DOHH2 (cell line): ENCODE data around the gene CD3E.

Source experiments
- EZH2phosphoT487 ChIP-seq: fragments of 200-600 bp; sonication (generic); IDR thresholded peaks from 2 replicates; pipeline ENCODE4 v1.6.1; 2017; ENCODE audit warnings: borderline replicate concordance, mild to moderate bottlenecking, antibody characterized with exemption, low read length, moderate library complexity, mixed read lengths
- TF ChIP-seq, protein P1 (sequence below): fragments of 200-600 bp; sonication (generic); IDR thresholded peaks from one replicate; pipeline ENCODE4 v1.5.1; 2014; ENCODE audit warnings: antibody characterized with exemption, mild to moderate bottlenecking, low read depth, low read length; ENCODE audit not compliant: poor library complexity, severe bottlenecking

DNA sequence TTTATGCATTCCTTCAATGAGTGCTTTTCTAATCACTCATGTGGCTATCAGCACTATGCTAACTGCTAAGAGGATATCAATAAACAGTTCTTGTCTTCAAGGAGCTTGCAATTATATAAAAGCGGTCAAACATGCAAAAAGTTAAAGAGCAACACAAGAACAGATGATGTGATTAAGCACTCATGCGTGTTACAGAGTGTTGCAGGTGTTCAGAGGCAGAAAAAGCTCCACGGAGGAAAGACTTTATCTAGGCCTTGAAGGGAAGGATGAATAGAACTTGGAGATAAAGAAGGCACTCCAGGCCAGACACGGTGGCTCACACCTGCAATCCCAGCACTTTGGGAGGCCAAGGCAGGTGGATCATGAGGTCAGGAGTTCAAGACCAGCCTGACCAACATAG, 13.6 kb downstream of the CD3E start:
- TF ChIP-seq, protein P1, sequence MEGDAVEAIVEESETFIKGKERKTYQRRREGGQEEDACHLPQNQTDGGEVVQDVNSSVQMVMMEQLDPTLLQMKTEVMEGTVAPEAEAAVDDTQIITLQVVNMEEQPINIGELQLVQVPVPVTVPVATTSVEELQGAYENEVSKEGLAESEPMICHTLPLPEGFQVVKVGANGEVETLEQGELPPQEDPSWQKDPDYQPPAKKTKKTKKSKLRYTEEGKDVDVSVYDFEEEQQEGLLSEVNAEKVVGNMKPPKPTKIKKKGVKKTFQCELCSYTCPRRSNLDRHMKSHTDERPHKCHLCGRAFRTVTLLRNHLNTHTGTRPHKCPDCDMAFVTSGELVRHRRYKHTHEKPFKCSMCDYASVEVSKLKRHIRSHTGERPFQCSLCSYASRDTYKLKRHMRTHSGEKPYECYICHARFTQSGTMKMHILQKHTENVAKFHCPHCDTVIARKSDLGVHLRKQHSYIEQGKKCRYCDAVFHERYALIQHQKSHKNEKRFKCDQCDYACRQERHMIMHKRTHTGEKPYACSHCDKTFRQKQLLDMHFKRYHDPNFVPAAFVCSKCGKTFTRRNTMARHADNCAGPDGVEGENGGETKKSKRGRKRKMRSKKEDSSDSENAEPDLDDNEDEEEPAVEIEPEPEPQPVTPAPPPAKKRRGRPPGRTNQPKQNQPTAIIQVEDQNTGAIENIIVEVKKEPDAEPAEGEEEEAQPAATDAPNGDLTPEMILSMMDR = no peak
- no peak for TF ChIP-seq EZH2phosphoT487
